ENCODE measurements around the gene HNF1A.

The HNF1A gene

DNA sequence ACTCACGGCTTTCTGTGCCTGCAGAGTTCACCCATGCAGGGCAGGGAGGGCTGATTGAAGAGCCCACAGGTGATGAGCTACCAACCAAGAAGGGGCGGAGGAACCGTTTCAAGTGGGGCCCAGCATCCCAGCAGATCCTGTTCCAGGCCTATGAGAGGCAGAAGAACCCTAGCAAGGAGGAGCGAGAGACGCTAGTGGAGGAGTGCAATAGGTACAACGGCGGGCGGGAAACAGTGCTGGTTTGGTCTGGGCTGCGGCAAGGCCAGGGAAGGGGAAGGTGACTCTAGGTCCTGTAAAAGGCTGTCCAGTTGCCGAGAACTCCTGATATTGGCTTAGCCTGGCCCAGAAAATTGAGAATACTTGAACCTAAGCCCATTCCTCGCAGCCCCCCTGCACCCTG lies 15.2 kb downstream of the HNF1A start:
- Histone ChIP-seq H3K27me3 (ENCODE audit: insufficient read depth, poor library complexity, severe bottlenecking) (peaks cover 3% of the 10 kb centered on the region), H3K27ac (replicated peaks) (no peak overlapping the region), H3K4me3 (replicated peaks; ENCODE audit: insufficient read depth, low read length) (no peak overlapping the region)
- TF ChIP-seq POLR2AphosphoS5 (IDR thresholded peaks at IDR 0.05; ENCODE audit: low read depth) = no peak
- TF ChIP-seq REST (IDR thresholded peaks at IDR 0.05; ENCODE audit: insufficient replicate concordance, low read depth) = no peak
- TF ChIP-seq SPI1 (IDR thresholded peaks at IDR 0.05; ENCODE audit: borderline replicate concordance, low read depth) = no peak
- no peak for TF ChIP-seq CTCF (IDR thresholded peaks at IDR 0.05; ENCODE audit: insufficient read depth, low read length)
- TF ChIP-seq GABPA (IDR thresholded peaks at IDR 0.05; ENCODE audit: low read depth) = no peak
- DNase-seq (ENCODE audit: low read depth in 1 of 2, low spot score in 1 of 2) = no peak

DNA sequence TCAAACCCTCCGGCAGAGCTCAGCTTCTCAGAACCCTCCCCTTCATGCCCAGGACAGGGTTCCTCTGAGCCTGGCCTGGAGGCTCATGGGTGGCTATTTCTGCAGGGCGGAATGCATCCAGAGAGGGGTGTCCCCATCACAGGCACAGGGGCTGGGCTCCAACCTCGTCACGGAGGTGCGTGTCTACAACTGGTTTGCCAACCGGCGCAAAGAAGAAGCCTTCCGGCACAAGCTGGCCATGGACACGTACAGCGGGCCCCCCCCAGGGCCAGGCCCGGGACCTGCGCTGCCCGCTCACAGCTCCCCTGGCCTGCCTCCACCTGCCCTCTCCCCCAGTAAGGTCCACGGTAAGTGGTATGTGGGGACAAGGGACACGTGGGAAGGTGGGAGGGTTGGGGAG lies 15.7 kb downstream of the HNF1A start:
- DNase-seq (ENCODE audit: low read depth in 1 of 2, low spot score in 1 of 2) = no peak
- Histone ChIP-seq H3K4me3 (replicated peaks; ENCODE audit: insufficient read depth, low read length) (no peak overlapping the region), H3K27me3 (ENCODE audit: insufficient read depth, poor library complexity, severe bottlenecking) (peaks cover 3% of the 10 kb centered on the region), H3K27ac (replicated peaks) (no peak overlapping the region)
- TF ChIP-seq GABPA (IDR thresholded peaks at IDR 0.05; ENCODE audit: low read depth) = no peak
- no peak for TF ChIP-seq SPI1 (IDR thresholded peaks at IDR 0.05; ENCODE audit: borderline replicate concordance, low read depth)
- TF ChIP-seq POLR2AphosphoS5 (IDR thresholded peaks at IDR 0.05; ENCODE audit: low read depth) = no peak
- no peak for TF ChIP-seq CTCF (IDR thresholded peaks at IDR 0.05; ENCODE audit: insufficient read depth, low read length)
- no peak for TF ChIP-seq REST (IDR thresholded peaks at IDR 0.05; ENCODE audit: insufficient replicate concordance, low read depth)

DNA sequence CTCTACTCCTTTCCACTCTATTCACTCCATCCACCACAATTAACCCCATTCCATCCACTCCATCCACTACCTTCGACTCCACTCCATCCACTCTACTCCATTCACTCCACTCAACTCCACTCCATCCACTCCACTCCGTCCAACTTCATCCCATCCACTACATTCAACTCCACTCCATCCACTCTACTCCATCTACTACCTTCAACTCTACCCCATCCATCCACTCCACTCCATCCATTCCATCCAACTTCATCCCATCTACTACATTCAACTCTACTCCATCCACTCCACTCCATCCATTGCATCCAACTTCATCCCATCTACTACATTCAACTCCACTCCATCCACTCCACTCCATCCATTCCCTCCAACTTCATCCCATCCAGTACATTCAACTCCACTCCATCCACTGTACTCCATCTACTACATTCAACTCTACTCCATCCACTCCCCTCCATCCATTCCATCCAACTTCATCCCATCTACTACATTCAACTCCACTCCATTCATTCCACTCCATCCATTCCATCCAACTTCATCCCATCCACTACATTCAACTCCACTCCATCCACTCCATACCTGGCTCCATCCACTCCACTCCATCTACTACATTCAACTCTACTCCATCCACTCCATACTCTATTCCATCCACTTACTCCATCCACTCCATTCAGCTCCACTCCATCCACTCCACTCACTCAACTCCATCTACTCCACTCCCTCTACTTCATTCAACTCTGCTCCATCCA lies 16.4 kb downstream of the HNF1A start:
- TF ChIP-seq GABPA (IDR thresholded peaks at IDR 0.05; ENCODE audit: low read depth) (no peak), POLR2AphosphoS5 (IDR thresholded peaks at IDR 0.05; ENCODE audit: low read depth) (no peak), SPI1 (IDR thresholded peaks at IDR 0.05; ENCODE audit: borderline replicate concordance, low read depth) (no peak), CTCF (IDR thresholded peaks at IDR 0.05; ENCODE audit: insufficient read depth, low read length) (no peak), REST (IDR thresholded peaks at IDR 0.05; ENCODE audit: insufficient replicate concordance, low read depth) (no peak)
- Histone ChIP-seq H3K27me3 (ENCODE audit: insufficient read depth, poor library complexity, severe bottlenecking) (peaks cover 3% of the 10 kb centered on the region), H3K27ac (replicated peaks) (no peak overlapping the region), H3K4me3 (replicated peaks; ENCODE audit: insufficient read depth, low read length) (no peak overlapping the region)
- no peak for DNase-seq (ENCODE audit: low read depth in 1 of 2, low spot score in 1 of 2)

Data from HL-60 (cell line).